Prostate gland (tissue), 1 donor: ENCODE results near the gene CENPX.

Experiments
- POLR2A ChIP-seq: fragments of 450-650 bp; IDR thresholded peaks from one replicate; pipeline ENCODE4 v1.6.1; 2016; ENCODE audit warnings: antibody characterized with exemption, mild to moderate bottlenecking
- POLR2AphosphoS5 ChIP-seq: sonication (generic); formaldehyde crosslinking; IDR thresholded peaks from one replicate; pipeline ENCODE4 v1.6.1; 2017; ENCODE audit warnings: antibody characterized with exemption

DNA sequence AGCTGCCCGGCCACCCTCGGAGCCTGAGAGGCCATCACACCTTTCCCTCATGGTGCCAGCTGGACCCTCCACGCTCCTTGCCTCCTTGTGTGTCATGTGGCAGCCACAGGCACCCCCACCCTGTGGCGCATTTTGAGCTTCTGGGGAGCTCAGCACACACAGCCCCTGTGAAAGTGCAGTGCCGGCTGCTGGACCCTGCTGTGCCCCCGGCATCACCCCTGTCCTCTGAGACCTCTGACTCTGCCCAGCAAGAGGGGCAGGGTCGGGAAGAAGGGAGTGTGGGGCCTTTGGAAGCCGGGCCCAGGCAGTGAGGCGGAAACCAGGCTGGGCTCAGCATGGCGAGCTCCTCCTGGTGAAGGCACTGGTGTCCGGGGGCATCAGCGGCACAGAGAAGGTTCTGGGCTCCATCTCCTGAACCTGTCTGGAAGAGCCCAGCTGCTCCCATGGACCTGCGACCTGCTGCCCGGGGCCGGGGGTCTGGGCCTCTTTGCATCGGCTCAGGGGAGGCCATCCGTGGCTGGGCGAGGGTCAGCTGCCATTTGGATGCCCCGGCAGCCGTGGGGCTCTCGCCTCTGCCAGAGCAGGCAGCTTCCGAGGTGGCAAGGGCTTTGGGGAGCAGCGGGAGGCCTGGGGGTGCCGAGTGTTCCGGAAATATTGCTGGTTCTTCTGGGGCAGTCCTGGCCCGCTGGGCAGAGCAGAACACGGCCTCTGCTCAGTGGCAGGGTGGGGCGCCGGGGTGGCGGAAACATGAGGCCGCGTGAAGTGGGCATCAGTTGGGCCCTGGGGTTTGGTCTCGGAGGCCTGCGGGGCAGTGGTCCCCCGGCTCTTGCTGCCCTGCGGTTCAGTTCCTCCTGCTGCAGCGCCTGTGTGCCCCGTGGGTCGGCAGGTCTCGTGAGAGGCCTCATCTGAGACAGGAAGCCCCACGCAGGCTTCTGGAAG is 17.9 kb downstream of the CENPX start:
- TF ChIP-seq POLR2A: no peak
- no peak for TF ChIP-seq POLR2AphosphoS5
